ENCODE data around the gene GPR12.

GRCh38 chr13:26718872-26719271, 41.7 kb downstream of the GPR12 start:
- TF ChIP-seq CTCF (IDR thresholded peaks at IDR 0.05) (no peak), POLR2A (IDR thresholded peaks at IDR 0.05) (no peak)
